ENCODE results near the gene MYBL2.
"Not testable (repeated sequence)": the region's sequence is repeated elsewhere in the genome, so short reads cannot be mapped to it uniquely, and the experiment has no call there.

Gene MYBL2

DNA sequence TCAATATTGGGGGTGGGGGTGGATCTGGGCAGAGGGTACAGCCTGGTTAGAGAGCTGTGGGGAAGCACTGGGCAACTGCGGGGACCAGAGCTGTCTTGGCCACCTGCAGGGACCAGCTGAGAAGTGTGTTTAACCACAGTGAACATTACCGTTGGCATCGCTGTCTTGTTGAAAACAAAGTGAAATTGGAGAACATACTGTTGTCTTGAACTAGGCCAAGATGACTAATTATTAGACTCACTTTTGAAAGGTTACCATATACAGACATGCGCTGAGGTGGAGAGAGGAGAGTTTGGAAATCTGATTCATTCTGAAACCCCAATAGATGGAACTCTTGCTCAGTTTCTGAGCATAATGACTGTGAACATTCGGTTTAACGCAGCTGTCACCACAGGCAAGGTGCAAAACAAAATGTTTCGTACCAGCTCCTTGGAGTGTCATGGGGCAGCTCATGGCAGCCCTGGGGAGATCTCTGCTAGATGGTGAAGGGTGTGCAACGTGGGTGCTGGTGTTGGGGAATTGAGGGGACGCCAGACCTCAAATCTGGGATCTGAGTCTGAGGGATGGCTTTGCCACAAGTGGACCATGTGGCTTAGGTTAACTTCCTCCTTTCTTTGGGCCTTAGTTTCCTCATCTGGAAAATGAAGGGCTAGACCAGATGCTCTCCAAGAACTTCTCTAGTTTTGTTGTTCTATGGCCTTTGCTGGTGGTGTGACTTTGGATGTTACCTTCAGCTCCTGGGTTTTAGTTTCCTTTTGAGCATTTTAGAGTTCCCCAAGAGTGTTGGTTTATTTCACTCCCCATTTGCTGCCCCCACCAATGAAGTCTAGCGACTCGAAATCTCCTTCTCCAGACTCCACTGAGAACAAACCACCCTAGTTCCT lies 84.5 kb downstream of the MYBL2 start:
- peak; percentile 46 to 48 for DNase-seq (ENCODE audit: low read depth in 2 of 2)

DNA sequence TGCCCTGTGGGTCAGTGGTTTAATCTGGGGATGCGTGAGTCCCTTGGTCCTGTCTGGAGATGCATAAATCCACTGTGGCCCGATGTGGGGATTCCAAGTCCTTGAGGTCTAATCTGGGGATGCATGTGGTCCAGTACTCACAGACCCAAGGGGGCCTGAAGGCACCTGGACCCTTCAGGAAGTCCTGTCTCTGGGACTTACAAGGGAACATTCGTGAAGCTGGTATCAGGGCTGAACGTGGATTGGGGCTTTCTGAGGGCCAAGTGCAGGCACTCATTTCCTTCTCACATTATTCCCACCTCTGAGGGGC lies 85.1 kb downstream of the MYBL2 start:
- DNase-seq (ENCODE audit: low read depth in 2 of 2), result no peak

DNA sequence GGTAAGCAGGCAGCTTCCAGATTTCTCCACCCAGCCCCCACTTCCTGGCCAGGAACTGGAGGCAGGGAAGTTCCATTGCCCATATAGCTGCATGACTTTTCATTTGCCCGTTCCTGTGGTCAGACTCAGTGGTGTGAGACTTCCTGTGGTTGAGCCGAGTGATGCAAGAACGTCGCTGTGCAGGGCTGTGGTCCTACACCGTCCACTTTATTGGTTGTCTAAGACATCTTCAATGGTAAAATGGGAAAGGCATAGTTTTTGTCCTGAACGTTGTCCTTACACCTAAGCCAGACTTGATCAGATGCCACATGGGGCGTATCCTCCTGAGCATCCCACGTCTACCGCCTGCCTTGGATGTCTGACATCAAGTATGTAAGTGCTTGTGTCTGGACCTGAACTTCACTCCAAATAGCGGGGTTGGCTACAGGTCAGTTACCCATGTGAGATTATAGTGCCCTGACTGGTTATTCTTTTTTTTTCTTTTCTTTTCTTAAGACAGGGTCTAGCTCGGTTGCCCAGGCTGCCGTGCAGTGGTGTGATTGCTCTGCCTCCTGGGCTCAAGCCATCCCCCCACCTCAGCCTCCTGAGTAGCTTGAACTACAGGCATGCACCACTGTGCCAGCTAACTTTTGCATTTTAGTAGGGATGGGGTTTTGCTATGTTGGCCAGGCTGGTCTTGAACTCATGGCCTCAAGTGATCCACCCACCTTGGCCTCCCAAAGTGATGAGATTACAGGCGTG lies 85.8 kb downstream of the MYBL2 start:
- peak in 1 of 2 experiments; percentile 38 for DNase-seq (ENCODE audit: low read depth in 2 of 2)

DNA sequence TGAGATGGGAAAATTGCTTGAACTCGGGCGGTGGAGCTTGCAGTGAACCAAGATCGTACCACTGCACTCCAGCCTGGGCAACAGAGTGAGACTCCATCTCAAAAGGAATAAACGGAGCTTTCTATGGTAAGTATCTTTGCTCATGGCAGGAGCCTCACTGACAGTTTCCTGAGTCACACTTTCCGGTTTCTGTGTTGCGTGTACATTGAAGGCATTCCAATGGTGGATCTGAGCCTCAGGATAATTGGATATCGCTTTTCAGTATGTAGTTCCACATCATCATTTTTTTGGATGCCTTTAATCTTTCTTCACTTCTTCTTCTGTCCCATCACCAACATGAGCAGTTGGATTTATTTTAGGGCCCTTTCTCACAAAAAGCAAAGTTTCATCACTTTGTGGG lies 88.5 kb downstream of the MYBL2 start:
- DNase-seq (ENCODE audit: low read depth in 2 of 2), result no peak

DNA sequence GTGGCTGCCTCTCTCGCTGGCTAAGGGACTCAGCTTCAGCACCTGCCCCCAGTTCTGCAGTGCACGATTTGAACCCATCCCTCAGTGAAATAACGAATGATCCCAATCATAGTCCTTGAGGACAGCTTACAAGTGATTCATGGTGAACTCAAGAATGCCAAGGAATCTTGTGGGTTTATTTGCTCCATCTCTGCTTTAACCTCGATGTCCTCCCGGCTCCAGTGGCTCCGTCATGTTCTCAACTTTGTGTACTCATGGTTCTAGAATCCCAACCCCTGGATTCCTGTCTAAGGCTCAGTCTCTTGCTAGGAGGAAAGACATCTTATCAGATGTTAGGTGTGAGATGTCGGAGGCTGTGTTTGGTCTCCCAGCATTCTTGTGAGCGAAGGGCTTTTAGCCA lies 88.9 kb downstream of the MYBL2 start:
- DNase-seq (ENCODE audit: low read depth in 2 of 2), result no peak

DNA sequence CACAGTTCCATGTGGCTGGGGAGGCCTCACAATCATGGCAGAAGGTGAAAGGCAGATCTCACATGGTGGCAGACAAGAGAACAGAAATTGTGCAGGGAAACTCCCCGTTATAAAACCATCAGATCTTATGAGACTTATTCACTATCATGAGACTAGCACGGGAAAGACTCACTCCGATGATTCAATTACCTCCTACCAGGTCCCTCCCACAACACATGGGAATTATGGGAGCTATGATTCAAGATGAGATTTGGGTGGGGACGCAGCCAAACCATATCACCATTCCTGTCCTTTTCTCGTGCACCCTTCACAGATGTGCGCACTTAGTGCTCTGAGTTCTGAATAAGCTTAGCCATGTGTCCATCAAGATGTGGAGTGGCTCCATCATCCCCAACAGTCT lies 91.0 kb downstream of the MYBL2 start:
- DNase-seq (ENCODE audit: low read depth in 2 of 2), result not testable (repeated sequence)

DNA sequence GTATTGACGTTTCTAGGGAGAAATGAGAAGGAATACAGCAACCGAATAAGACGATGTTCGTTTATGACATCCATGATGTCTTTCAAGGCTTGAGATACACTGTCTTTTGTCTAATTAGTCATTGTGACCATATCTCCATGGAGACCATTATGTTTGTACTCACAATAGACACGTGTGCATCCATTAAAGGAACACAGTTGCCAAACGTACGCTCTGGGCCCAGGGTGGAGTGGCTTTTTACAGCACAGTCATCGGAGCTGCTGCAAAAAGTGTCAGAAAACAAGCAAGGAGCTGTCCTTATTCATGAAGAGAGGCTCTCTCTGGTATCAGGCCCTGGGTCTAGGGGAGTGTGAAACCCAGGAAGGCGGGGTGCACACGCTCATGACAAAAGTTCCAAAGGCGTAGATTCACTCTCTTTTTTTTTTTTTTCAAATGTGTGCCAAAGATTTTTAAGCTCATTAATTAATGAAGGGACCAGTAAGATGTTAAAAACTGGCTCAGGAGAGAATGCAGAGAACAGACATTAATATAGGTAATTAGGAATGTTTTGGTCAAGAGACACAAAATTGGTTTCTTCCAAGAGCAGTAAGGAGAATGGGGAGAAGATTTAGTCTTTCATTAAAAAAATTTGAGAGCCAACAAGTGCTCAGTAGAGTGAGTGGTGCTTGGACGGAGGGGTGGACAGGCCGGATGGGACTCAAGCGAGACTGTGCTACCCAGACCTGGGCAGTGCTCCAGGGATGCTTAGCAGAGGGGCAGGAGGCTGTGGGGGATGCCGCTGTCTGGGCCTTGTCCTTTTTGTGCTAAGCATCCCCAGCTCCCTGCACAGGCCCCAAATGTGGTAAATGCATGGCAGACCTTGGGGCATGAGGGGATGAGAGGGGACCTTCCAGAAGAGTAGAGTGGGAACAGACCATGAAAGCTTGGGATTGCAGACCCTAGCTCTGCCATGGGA lies 94.7 kb downstream of the MYBL2 start:
- DNase-seq (ENCODE audit: low read depth in 2 of 2), result no peak

DNA sequence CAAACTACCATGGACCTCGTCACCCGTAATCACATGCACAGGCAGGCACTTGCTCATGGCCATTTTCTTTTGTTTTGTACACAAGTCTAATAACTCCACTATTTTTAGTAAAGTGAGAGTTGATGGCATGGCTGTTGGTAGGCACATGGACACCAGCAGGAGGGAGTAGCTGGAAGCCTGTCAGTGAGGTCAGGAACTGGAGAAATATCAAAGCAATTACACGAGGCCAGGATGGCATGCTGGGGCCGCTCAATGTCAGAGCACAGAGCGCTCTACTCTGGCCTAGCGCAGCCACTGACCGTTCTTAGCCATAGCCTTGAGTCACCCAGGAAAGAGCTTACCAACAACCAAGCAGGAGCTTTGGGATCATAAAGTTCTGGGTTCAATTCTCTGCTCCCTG lies 96.0 kb downstream of the MYBL2 start:
- DNase-seq (ENCODE audit: low read depth in 2 of 2), result no peak

DNA sequence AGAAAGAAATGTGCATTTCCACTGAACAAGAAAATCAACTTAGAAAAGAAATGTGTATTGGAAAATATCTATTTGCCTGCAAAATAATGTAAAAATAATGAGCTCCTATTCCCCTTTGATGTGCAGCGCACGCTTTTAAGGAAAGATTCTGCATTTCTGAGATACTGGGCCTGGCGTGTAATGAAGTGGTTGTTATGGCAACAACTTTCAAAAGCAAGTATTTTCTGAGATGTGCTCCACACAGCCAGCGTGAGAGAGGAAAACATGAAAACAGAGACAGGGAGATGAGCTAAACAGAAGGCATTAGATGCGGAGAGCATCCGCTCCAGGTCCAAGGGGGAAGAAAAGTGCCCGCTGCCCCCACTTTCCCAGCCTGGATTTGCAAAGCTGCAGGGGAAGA lies 99.0 kb downstream of the MYBL2 start:
- no peak for DNase-seq (ENCODE audit: low read depth in 2 of 2)

Data from stimulated activated CD4-positive, alpha-beta T cell treated with anti-CD3 and anti-CD28 coated beads, Interleukin-12 subunit alpha, Interleukin-12 subunit beta, amount 100 ng/mL, for 24 hours (primary cell).